NCI-H1092 treated with DMSO at 0.1 percent for 48 hours (cell line): Measurements from ENCODE around the gene DLGAP1.

Experiments
- DNase-seq: peaks from one replicate; lab custom pipeline; 2025; lab: John Stamatoyannopoulos, UW

Gene DLGAP1

DNA sequence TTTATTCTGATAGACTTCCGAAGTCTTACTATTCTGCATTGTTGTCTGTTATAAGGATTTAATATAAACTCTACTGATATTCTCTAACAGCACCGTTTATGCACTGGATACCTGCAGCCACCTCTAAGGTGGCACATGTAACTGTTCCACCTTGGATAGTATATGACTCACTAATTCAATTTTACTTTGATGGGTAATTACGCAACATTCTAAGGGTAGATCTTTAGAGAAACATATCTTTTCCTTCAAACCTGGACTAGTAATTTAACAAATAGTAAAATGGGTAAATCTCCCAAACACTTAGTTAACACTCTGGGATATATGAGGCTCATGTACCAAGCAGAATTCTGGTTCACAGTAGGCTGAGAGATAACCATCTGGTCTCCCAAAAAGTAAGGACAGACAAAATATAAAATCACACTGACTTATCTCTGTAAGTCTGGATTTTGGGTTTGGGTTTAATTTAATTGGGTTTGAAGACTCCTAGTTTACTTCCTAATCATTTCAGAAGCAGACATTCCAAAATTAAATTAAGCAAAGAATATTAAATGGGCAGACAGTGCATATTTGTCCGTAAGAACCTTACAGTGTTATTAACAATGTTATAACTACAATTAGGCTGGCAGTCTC is 590.3 kb downstream of the DLGAP1 start:
- no peak for DNase-seq

DNA sequence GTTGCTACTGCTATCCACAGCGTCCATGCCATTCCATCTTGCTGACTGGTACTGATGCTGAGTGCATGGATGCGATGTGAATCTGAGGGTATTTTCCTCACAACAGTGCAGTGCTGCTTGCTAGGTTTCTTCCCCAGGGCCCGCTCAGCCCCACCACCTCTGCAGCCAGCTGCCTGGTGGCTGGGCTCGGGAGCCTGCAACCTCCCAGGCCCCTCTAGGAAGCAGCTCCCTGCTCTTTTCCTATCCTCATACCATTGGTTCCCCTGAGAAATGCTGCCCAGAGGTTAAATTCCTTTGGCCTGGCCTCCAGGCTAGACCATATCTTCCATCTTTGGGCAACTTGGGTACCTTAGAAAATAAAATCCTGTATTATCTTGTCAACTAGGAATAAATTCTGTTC is 591.5 kb downstream of the DLGAP1 start:
- DNase-seq, result no peak

DNA sequence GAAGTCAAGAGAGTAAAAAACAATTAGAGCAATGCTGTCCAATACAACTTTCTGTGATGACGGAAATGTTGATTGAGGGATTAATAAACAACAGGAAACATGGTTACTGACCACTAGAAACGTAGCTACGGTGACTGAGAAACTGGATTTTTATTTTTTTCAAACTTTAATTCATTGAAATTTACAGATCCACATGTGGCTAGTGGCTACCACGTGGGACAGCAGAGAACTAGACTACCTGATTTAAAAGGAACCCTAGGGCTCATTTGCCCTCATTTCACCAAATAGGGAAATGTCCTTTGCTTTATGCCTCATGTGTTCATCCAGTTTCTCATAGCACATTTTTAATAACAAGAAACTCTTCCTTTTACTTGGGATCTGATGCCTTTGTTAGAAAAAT is 592.1 kb downstream of the DLGAP1 start:
- DNase-seq, result no peak

DNA sequence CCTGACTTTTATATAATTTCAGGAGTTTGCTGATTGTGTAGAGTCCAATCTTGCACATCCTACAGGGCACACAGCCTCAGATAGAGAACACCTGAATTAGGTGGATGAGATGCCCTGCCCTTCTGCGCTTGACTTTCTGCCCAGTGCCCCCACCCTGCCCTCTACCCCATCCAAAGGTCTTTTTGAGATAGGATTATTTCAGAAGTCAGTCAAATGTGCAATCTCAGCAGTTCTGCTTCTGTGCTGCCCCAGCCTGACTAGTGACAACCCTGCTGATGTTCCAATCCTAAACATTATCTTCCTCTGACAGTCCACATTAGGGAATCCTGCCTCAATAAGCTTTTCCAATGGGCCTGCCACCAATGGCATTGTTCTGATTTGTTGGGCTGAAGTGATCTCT is 593.6 kb downstream of the DLGAP1 start:
- DNase-seq, result no peak

DNA sequence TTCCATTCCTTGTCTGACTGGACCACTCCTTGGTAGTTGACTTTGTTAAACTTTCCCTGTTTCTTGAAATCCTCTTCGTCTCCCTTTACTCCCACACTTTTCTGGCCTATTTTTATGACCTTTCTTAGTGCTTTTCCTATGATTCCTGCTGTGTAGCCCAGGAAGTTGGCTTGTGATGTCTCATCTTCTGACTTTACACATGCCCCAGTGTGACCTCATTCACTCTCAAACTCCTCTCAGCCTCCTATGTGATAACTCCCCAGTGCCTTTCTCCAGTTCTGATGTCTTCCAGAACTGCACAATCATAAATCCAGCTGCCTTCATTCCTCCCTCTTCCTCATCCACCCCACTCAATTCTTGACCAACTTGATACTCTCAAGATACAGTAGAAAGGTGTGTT is 597.6 kb downstream of the DLGAP1 start:
- no peak for DNase-seq

DNA sequence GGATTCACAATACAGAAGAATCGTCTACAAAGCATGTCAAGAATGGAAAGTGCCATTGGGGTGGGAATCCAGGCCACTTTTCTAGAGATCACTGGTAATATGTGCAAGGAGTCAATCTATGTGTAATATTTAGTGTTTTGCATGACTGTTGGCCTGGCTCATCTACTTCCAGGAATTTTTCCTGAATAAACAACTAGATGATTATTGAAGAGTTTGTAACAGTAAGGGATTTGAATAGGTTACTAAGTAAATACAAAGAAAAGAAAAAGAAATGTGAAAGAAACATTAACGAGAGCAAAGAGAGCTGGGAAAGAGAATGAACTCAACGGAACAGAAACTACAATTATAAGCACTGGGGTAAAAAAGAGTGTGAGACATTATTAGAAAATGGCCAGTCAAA is 599.1 kb downstream of the DLGAP1 start:
- no peak for DNase-seq

DNA sequence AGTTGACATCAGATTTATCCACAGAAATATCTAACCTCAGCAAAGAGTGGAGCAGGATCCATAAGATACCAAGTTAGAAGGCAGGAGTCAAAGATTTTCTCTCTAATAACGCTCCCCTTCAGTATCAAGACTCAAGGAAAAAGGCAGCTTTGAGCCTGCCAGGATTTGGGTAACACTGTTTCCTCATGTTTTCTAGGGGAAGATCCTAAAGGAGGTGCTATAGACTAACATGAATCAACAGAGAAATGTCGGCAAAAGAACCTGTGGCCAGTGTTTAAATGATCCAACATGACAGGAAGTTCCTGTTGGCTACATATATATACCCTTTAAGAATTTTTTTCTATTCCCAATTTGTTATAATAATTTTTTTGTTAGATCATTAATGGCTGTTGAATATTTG is 602.8 kb downstream of the DLGAP1 start:
- no peak for DNase-seq

DNA sequence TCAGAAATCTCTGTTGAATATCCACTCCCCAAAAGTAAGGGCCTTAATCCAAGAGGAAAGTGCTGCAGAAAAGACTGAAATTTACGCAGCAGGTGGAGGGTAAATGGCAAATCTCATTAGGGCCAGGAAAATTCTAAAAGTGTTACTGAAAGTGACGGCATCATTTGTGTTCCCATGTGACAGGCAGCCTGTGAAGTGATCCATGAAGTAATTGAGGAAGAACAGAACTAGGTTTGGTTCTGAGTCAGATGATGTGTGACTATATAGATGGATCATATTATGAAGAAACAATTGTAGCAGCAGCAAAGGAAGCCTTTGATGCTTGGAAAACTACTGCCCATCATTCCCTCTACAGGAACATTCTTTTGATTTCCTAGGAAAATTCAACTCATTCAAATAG is 603.9 kb downstream of the DLGAP1 start:
- DNase-seq, result no peak

DNA sequence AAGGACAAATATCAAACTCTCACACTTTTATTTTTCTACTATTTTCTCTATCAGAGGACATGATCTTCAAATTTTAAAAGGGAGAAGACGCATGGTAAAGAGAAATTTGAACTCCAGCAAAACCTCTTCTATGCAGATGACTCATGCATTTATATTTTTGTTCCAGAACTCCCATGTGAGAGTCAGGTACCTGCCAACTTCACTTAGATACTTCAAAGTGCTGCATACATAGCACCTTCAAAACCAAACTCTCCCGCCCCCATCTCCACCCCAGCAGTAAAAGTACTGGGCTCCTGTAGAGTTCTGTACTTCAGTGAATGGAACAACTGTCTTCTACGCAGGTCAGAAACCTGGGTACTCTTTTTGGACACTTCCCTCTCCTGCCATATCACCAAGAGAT is 606.8 kb downstream of the DLGAP1 start:
- DNase-seq, result no peak

DNA sequence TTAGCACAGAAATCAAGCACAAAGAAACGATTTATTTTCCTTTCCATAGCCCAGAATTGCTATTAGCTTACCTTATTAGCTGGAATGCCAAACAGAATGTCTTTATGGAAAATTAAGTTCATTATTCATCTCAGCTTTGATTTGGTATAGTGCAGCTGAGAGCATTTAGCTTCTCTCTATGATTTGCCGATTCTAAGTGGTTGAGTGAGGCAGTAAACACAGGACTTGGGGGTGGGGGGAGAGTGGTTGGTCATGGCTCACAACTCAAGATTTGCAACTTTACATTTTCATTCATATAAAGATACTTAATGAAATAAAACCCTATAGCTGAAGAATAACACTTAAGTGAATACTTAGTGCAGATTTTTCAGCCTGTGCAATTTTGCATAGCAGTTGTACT is 609.9 kb downstream of the DLGAP1 start:
- DNase-seq, result no peak

DNA sequence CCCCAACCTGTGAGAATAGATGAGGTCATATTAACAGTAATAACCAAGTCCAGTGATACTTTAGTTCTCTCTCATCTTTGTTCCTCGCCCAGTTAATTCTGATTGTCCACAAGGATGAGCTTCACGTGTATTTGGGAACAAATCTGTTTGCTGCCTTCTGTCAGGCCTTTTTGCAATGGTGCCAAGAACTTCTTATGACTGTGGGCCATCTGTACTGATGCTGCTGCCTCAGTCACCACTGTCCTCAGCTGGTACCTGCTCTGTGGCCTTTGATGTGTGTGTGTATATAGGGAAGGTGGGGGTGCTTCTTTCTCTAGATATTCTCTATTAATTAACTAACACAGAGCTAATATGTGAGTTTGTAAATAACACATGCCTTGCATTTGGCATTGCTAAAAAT is 612.3 kb downstream of the DLGAP1 start:
- DNase-seq, result peak; percentile 7

DNA sequence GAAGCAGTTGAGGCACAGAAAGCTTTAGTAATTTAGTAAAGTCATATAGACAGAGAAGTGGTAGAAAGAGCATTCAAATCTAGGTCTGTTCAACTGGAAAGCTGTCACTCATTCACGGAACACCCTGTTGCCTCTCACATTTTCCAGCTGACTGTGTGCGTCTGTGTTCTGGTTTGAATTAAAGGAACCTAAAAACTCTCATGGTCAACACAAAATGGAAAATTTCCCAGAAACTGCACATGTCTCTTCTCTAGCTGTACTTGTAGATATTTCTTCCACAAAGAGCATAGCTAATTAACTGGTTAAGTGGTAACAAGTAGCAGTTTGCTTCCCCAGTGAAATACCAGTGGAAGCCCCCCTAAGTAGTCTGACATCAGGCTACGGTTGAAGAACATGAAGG is 614.3 kb downstream of the DLGAP1 start:
- no peak for DNase-seq

DNA sequence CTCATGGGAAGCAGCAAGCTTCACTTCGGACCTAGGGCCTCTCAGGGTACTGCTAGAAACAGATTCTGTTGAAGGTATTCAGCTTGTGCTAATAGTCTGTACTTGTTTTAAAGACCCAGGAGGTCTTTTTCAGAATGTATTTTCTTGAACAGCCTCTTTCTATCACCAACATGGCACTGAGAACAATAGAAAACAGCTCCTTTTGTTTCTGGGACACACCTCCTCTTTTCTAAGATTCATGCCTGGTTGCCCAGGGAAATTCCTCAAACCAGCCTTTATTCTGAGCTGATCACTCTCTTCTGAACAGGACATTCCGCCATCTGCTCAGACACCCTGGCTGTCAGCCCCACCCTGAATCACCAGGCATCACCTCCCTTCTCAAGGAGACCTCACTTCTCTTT is 615.5 kb downstream of the DLGAP1 start:
- no peak for DNase-seq

DNA sequence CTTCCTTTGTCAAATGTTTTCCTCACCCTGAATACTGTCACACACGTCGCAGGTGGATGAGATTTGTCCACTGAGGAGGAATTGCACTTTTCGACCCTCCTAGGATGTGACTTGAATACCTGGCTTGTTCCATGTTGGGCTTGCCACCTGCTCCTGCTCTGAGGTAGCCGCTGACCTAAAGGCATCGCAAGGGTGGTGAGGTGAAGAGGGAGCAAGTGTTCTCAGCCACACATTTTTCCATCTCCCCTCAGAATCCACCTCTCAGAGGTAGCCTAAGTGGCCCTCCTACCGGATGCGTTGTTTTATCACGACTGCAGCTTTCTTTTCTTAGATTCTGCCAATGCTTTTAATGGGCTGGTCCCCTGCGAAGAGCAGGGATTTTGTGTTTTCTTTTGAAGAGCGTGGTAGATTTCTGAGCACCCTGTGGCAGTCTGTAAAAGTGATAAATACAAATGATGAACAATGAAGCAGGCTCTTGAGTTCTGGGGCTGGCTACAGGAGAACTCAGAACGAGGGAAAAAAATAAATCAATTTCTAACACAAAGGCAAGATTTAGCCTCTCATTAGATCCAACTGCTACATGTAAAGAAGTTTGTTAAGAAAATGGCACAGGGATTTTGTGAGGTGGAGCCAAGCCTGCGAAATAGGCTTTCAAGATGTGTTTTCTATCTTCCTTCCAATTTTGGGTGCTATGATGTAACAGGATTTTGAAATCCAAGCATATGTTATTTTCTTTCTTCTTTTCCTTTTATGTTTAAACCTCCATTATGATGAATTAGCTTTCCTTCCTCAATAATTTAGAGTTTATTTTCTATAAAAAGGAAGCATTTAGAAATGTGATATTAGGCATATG is 618.4 kb downstream of the DLGAP1 start:
- DNase-seq, result peak; percentile 25

DNA sequence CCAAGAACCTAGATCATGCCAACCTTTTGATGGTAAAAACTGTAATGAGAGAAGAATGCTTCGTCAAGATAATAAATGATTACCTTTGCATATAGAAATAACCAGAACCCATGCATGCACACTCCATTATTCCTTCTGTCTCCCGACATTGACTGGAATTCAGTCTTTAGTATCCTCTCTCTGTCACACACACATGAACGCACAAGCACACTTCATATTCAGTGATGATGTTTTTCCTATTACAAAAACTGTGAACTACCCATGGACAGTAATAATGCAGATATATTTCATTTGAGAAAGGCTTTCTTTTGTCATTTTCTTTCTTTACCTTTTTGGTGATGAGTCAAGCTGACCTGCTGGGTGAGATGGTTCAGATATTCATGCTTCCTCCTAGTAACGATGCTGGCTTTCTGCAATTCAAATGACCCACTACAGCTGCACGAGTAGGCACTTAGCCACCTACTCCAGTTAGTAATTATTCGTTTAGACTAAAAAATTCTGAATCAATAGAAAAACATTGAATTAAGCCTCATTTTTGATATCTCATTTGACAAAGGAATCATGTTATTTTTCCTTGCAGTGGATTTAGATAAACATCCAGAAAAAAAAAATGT is 623.0 kb downstream of the DLGAP1 start:
- peak; percentile 67 for DNase-seq

DNA sequence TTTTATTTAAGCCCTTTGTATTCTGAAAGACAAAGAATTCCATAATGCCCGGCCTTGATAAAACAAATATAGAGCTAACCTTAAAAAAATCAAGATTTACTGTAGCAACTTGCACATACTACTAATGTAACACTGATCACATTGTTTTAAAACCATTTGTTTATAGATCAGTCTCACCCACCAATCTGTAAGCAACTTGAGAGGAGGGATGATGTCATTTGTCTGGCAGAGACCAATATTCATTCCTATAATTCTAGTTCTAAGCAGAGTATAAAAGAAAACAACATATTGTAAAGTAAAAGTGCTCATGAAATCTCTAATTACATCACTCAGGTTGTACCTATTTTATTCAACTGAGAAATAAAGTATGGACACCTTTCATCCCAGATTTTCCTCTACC is 624.5 kb downstream of the DLGAP1 start:
- no peak for DNase-seq

DNA sequence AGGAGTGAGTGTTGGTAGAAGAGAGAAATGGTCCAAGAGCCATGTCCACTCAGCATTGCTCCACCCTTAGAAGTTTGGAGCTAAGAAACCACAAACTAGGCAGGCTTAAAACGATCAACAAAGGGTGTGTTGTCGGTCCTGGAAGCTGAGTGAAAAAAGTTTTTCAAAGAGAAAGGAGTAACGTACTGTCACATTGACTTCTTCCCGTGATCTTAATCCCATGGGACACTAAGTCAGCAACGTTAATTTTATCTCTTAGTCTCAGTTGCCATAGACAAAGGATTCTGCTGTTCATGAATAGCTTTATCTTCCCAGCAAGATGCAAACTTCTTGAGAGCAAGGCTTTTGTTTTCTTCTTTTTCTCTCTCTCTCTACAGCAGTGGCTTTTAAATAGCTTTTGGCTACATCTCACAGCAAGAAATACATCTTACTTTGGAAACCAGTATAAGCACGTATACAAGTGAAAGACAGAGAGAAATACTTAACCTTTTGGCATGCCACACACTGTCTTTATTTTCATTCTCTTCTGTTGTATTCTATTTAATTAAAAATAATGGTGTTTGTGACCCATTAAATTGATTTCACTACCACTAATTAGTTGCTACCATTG is 627.8 kb downstream of the DLGAP1 start:
- no peak for DNase-seq

DNA sequence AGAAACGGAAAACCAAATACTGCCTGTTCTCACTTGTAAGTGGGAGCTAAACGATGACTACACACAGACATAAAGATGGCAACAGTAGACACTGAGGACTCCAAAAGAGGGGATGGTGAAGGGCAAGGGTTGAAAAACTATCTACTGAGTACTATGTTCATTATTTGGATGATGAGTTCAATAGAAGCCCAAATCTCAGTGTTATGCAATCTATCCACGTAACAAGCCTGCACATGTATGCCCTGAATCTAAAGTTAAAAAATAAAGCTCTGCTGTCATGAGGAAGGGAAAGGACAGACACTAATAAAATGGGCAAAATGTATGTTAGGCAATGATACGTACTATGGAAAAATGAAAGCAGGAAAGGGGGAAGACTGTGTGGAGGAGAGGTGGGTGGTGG is 629.1 kb downstream of the DLGAP1 start:
- DNase-seq, result no peak

DNA sequence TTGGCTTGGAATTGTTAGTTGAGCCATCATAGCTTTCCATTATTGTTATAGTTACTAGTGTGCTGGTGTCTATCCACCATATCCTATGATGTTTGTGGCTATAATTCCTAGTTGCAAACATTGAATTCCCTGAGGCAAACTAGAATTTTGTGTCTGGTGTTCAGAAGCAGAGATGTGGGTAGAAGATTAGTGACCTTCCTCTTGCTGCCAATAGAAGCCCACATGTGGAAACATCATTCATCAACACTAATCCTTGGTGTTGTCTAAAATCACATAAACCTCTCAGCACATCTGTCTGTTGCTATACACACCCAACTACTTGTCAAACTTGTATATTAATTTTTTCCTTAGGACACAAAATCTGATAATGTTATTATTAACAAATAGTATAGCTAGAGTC is 631.0 kb downstream of the DLGAP1 start:
- no peak for DNase-seq

DNA sequence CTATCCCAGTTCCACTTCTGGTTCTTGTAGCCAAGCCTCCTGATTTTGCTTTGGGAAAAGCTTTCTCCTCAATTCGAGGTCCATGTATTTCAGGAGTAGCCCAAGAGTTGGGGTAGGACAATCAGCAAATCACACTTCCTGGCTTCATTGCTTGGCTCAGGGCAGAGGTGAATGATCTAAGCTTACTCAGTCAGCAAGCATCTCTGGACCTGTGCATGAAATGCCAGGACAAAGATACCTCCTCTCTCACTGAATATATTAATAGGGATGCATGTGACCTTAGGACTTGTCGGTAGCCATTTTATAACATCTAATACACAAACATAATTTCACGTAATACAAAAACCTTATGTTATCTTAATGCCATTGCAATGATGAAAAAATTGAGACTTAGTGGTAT is 632.0 kb downstream of the DLGAP1 start:
- no peak for DNase-seq

DNA sequence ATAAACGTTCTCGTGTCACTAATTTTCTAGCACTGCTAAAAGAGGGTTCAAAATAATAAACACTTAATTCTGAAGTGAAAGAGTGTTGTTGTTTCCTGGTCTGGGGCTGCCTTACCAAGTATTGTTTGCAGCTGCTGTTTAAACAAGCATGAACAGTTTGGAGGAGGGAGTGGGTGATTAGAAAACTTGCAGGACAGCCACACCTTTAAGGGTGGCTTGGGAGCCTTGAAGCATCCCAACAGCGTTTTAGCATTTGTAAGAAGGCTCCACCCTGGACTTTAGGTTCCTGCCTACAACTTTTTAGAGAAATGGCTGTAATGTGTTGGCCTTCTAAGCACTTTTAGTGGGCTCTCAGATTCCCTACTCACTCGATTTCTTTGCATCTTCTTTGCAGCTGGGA is 633.6 kb downstream of the DLGAP1 start:
- no peak for DNase-seq

DNA sequence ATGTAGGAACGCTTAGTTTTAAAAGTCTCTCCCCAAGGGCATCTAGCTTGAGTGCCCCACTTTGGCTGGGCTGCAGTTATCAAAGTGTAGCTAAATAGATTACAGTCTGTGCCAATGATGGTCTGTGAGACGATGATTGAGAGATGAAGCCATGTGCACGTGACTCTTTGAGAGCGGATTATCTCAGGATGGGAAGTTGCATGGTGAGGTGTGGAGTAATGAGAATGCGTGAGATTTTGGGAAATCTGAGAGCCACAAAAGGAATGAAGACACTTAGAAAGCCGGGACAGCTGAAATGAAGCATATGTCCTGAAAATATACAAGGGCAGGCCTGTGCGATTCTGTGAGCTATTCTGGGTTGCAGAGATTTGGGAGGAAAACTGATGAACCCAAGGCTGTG is 635.1 kb downstream of the DLGAP1 start:
- no peak for DNase-seq
